ENCODE data around the gene ERCC8. TPM values are rescaled to one million over a fixed set of nuclear protein-coding genes. Genes with fewer than 3 reads are reported as not detected.

Gene ERCC8
- polyA plus RNA-seq, 1 donor from 2014 or later: 48.0 TPM

- Histone ChIP-seq H3K9me3 (ENCODE audit: low read length) (no peaks in the 10 kb centered on the region), H2AFZ (ENCODE audit: low read depth, low read length) (peak overlapping the region; percentile 69), H3K79me2 (replicated peaks; ENCODE audit: insufficient read depth, low read length) (peaks cover 40% of the 10 kb centered on the region), H3K9ac (ENCODE audit: low read length) (peak overlapping the region; percentile 62), H3K9me2 (ENCODE audit: insufficient read depth, low read length) (no peaks in the 10 kb centered on the region), H3K27me3 (ENCODE audit: insufficient read depth, low read depth, low read length) (no peaks in the 10 kb centered on the region), H3K27ac (ENCODE audit: low read length) (no peak overlapping the region), H3K4me3 (ENCODE audit: low read length) (peak overlapping the region; percentile 91), H3F3A (ENCODE audit: insufficient read depth, low read length, poor library complexity, severe bottlenecking) (no peaks in the 10 kb centered on the region), H3K36me3 (ENCODE audit: insufficient read depth, low read length) (no peaks in the 10 kb centered on the region), H3K4me2 (ENCODE audit: low read length) (peak overlapping the region; percentile 71), H4K20me1 (ENCODE audit: insufficient read depth) (no peaks in the 10 kb centered on the region)
- no peak for TF ChIP-seq CTCF (IDR thresholded peaks at IDR 0.05; ENCODE audit: poor library complexity, severe bottlenecking)
Observed at GRCh38 chr5:60945813-60946187, 930 bp upstream of the ERCC8 start.

GRCh38 chr5:60943624-60944023, 1.2 kb downstream of the ERCC8 start:
- Histone ChIP-seq H3K27ac (ENCODE audit: low read length) (no peak overlapping the region), H3K4me2 (ENCODE audit: low read length) (peak overlapping the region; percentile 69), H3K9me3 (ENCODE audit: low read length) (no peaks in the 10 kb centered on the region), H3K4me3 (ENCODE audit: low read length) (peak overlapping the region; percentile 91), H3K79me2 (replicated peaks; ENCODE audit: insufficient read depth, low read length) (peaks cover 50% of the 10 kb centered on the region), H3K27me3 (ENCODE audit: insufficient read depth, low read depth, low read length) (no peaks in the 10 kb centered on the region), H2AFZ (ENCODE audit: low read depth, low read length) (no peak overlapping the region), H4K20me1 (ENCODE audit: insufficient read depth) (no peaks in the 10 kb centered on the region), H3F3A (ENCODE audit: insufficient read depth, low read length, poor library complexity, severe bottlenecking) (no peaks in the 10 kb centered on the region), H3K36me3 (ENCODE audit: insufficient read depth, low read length) (no peaks in the 10 kb centered on the region), H3K9me2 (ENCODE audit: insufficient read depth, low read length) (no peaks in the 10 kb centered on the region), H3K9ac (ENCODE audit: low read length) (no peak overlapping the region)
- no peak for TF ChIP-seq CTCF (IDR thresholded peaks at IDR 0.05; ENCODE audit: poor library complexity, severe bottlenecking)
- TF ChIP-seq TAF1 (IDR thresholded peaks at IDR 0.05; ENCODE audit: low read depth): no peak
- TF ChIP-seq REST (IDR thresholded peaks at IDR 0.05; ENCODE audit: borderline replicate concordance): no peak
- TF ChIP-seq SMC3 (conservative IDR thresholded peaks at IDR 0.05; ENCODE audit: poor library complexity): no peak
- TF ChIP-seq POLR2AphosphoS5 (IDR thresholded peaks at IDR 0.05): no peak
- TF ChIP-seq EZH2 (IDR thresholded peaks at IDR 0.05; ENCODE audit: borderline replicate concordance, insufficient read depth, low read length, poor library complexity, severe bottlenecking): no peak

- no peaks in the 10 kb centered on the region for H3K36me3 ChIP-seq (ENCODE audit: insufficient read depth, low read length)
- H3K9me2 ChIP-seq (ENCODE audit: insufficient read depth, low read length): no peaks in the 10 kb centered on the region
- no peaks in the 10 kb centered on the region for H4K20me1 ChIP-seq (ENCODE audit: insufficient read depth)
- TF ChIP-seq CTCF (IDR thresholded peaks at IDR 0.05; ENCODE audit: poor library complexity, severe bottlenecking): no peak
- TF ChIP-seq TAF1 (IDR thresholded peaks at IDR 0.05; ENCODE audit: low read depth): no peak
- no peak for TF ChIP-seq EZH2 (IDR thresholded peaks at IDR 0.05; ENCODE audit: borderline replicate concordance, insufficient read depth, low read length, poor library complexity, severe bottlenecking)
- TF ChIP-seq RAD21 (conservative IDR thresholded peaks at IDR 0.05): no peak
- no peaks in the 10 kb centered on the region for H3K27me3 ChIP-seq (ENCODE audit: insufficient read depth, low read depth, low read length)
- H3F3A ChIP-seq (ENCODE audit: insufficient read depth, low read length, poor library complexity, severe bottlenecking): no peaks in the 10 kb centered on the region
- H2AFZ ChIP-seq (ENCODE audit: low read depth, low read length): no peak overlapping the region
- no peak overlapping the region for H3K27ac ChIP-seq (ENCODE audit: low read length)
- H3K4me2 ChIP-seq (ENCODE audit: low read length): no peak overlapping the region
- no peak overlapping the region for H3K4me3 ChIP-seq (ENCODE audit: low read length)
- H3K79me2 ChIP-seq (replicated peaks; ENCODE audit: insufficient read depth, low read length): no peaks in the 10 kb centered on the region
- no peaks in the 10 kb centered on the region for H3K9me3 ChIP-seq (ENCODE audit: low read length)
- H3K9ac ChIP-seq (ENCODE audit: low read length): no peak overlapping the region
Observed at GRCh38 chr5:60929024-60929423, 15.8 kb downstream of the ERCC8 start.

Measured in neural cell (in vitro differentiated cells).